ENCODE results near the gene MAPT.
"Not testable (repeated sequence)": the region's sequence is repeated elsewhere in the genome, so short reads cannot be mapped to it uniquely, and the experiment has no call there.

MAPT gene

GRCh38 chr17:45907750-45908395, 13.5 kb downstream of the MAPT start:
- DNase-seq (ENCODE audit: low read depth) = no peak
- H3K4me3 ChIP-seq (ENCODE audit: low read depth, low read length) = no peak overlapping the region
- TF ChIP-seq POLR2A (IDR thresholded peaks at IDR 0.05; ENCODE audit: extremely low read depth, insufficient read length) (no peak), CTCF (IDR thresholded peaks at IDR 0.05; ENCODE audit: low read depth, low read length) (no peak), MYC (IDR thresholded peaks at IDR 0.05; ENCODE audit: low read depth, low read length) (no peak), MAX (IDR thresholded peaks at IDR 0.05; ENCODE audit: low read depth, low read length) (no peak)

- TF ChIP-seq MYC (IDR thresholded peaks at IDR 0.05; ENCODE audit: low read depth, low read length) = no peak
- no peak for TF ChIP-seq POLR2A (IDR thresholded peaks at IDR 0.05; ENCODE audit: extremely low read depth, insufficient read length)
- no peak for TF ChIP-seq MAX (IDR thresholded peaks at IDR 0.05; ENCODE audit: low read depth, low read length)
- TF ChIP-seq CTCF (IDR thresholded peaks at IDR 0.05; ENCODE audit: low read depth, low read length) = no peak
- DNase-seq (ENCODE audit: low read depth) = no peak
- no peak overlapping the region for H3K4me3 ChIP-seq (ENCODE audit: low read depth, low read length)
These were observed 14.1 kb downstream of the MAPT start for GRCh38 chr17:45908460-45908859.

GRCh38 chr17:45908935-45909334, 14.6 kb downstream of the MAPT start:
- H3K4me3 ChIP-seq (ENCODE audit: low read depth, low read length) = no peak overlapping the region
- TF ChIP-seq MAX (IDR thresholded peaks at IDR 0.05; ENCODE audit: low read depth, low read length) (no peak), CTCF (IDR thresholded peaks at IDR 0.05; ENCODE audit: low read depth, low read length) (no peak), POLR2A (IDR thresholded peaks at IDR 0.05; ENCODE audit: extremely low read depth, insufficient read length) (no peak), MYC (IDR thresholded peaks at IDR 0.05; ENCODE audit: low read depth, low read length) (no peak)
- no peak for DNase-seq (ENCODE audit: low read depth)

- H3K4me3 ChIP-seq (ENCODE audit: low read depth, low read length) = no peak overlapping the region
- TF ChIP-seq MAX (IDR thresholded peaks at IDR 0.05; ENCODE audit: low read depth, low read length) (no peak), MYC (IDR thresholded peaks at IDR 0.05; ENCODE audit: low read depth, low read length) (no peak), CTCF (IDR thresholded peaks at IDR 0.05; ENCODE audit: low read depth, low read length) (no peak), POLR2A (IDR thresholded peaks at IDR 0.05; ENCODE audit: extremely low read depth, insufficient read length) (no peak)
- no peak for DNase-seq (ENCODE audit: low read depth)
These were observed 16.3 kb downstream of the MAPT start for GRCh38 chr17:45910667-45911066.

- no peak overlapping the region for H3K4me3 ChIP-seq (ENCODE audit: low read depth, low read length)
- TF ChIP-seq POLR2A (IDR thresholded peaks at IDR 0.05; ENCODE audit: extremely low read depth, insufficient read length) (no peak), MYC (IDR thresholded peaks at IDR 0.05; ENCODE audit: low read depth, low read length) (no peak), MAX (IDR thresholded peaks at IDR 0.05; ENCODE audit: low read depth, low read length) (no peak)
- no peak for DNase-seq (ENCODE audit: low read depth)
These were observed 18.0 kb downstream of the MAPT start for GRCh38 chr17:45912319-45912718.

GRCh38 chr17:45913030-45913429, 18.7 kb downstream of the MAPT start:
- not testable (repeated sequence) for H3K4me3 ChIP-seq (ENCODE audit: low read depth, low read length); DNase-seq (ENCODE audit: low read depth)

Measured in NB4 (cell line).